C4-2B (cell line): ENCODE results near the gene KCNMA1.
"Not testable (repeated sequence)": the region's sequence is repeated elsewhere in the genome, so short reads cannot be mapped to it uniquely, and the experiment has no call there.

Source experiments
- H3K27ac ChIP-seq: fragments of 450-650 bp; 2 replicates; pipeline ENCODE4 v1.5.1; 2017
- CTCF ChIP-seq: fragments of 450-650 bp; conservative IDR thresholded peaks from 2 replicates; pipeline ENCODE4 v1.5.1; 2017; ENCODE audit warnings: mild to moderate bottlenecking
- ZFX ChIP-seq: fragments of 450-650 bp; IDR thresholded peaks from 2 replicates; pipeline ENCODE4 v1.6.1; 2017

The KCNMA1 gene

GRCh38 chr10:77661674-77662073, 24.1 kb upstream of the KCNMA1 start:
- H3K27ac ChIP-seq, result no peak overlapping the region
- TF ChIP-seq ZFX (no peak), CTCF (no peak)

GRCh38 chr10:77661100-77661499, 23.5 kb upstream of the KCNMA1 start:
- H3K27ac ChIP-seq, result no peak overlapping the region
- TF ChIP-seq CTCF (peak; percentile 12), ZFX (no peak)

- not testable (repeated sequence) for H3K27ac ChIP-seq
Observed at GRCh38 chr10:77659046-77659670, 21.6 kb upstream of the KCNMA1 start.

- H3K27ac ChIP-seq, result no peak overlapping the region
- no peak for TF ChIP-seq CTCF
- TF ChIP-seq ZFX, result no peak
Observed at GRCh38 chr10:77653210-77653609, 15.6 kb upstream of the KCNMA1 start.

GRCh38 chr10:77649333-77650331, 12.0 kb upstream of the KCNMA1 start:
- TF ChIP-seq ZFX (no peak), CTCF (no peak)
- no peak overlapping the region for H3K27ac ChIP-seq

- no peak for TF ChIP-seq CTCF
- TF ChIP-seq ZFX, result no peak
- no peak overlapping the region for H3K27ac ChIP-seq
Observed at GRCh38 chr10:77648472-77648871, 10.9 kb upstream of the KCNMA1 start.

- H3K27ac ChIP-seq, result no peak overlapping the region
- TF ChIP-seq ZFX (no peak), CTCF (no peak)
Observed at GRCh38 chr10:77647543-77648293, 10.1 kb upstream of the KCNMA1 start.
